GM04504 (cell line): ENCODE results near the gene UST.
A peak's percentile ranks its signal among the peaks of the same experiment; 100 is the strongest.
"Not testable (repeated sequence)": the region's sequence is repeated elsewhere in the genome, so short reads cannot be mapped to it uniquely, and the experiment has no call there.

Experiments used
- DNase-seq: peaks from one replicate; pipeline ENCODE4 v3.0.0-alpha.2; 2012; ENCODE audit warnings: low read depth

UST gene

GRCh38 chr6:148904896-148905870 lies 158.4 kb downstream of the UST start:
- no peak for DNase-seq

- no peak for DNase-seq
Measured at GRCh38 chr6:148905901-148906300, 159.1 kb downstream of the UST start.

- DNase-seq = no peak
Measured at GRCh38 chr6:148906386-148906785, 159.6 kb downstream of the UST start.

- no peak for DNase-seq
Measured at GRCh38 chr6:148907573-148907972, 160.7 kb downstream of the UST start.

- DNase-seq = no peak
Measured at GRCh38 chr6:148912252-148912651, 165.4 kb downstream of the UST start.

- no peak for DNase-seq
Measured at GRCh38 chr6:148915810-148916209, 169.0 kb downstream of the UST start.

GRCh38 chr6:148916485-148916884 lies 169.7 kb downstream of the UST start:
- DNase-seq = not testable (repeated sequence)

- DNase-seq = no peak
Measured at GRCh38 chr6:148924226-148925012, 177.6 kb downstream of the UST start.

GRCh38 chr6:148925701-148926100 lies 178.9 kb downstream of the UST start:
- no peak for DNase-seq

- no peak for DNase-seq
Measured at GRCh38 chr6:148926478-148926877, 179.6 kb downstream of the UST start.

GRCh38 chr6:148927586-148927985 lies 180.8 kb downstream of the UST start:
- no peak for DNase-seq

- DNase-seq = no peak
Measured at GRCh38 chr6:148928811-148929210, 182.0 kb downstream of the UST start.

GRCh38 chr6:148932208-148932607 lies 185.4 kb downstream of the UST start:
- no peak for DNase-seq

- no peak for DNase-seq
Measured at GRCh38 chr6:148932731-148933130, 185.9 kb downstream of the UST start.

- peak; percentile 46 for DNase-seq
Measured at GRCh38 chr6:148934539-148934938, 187.7 kb downstream of the UST start.

- no peak for DNase-seq
Measured at GRCh38 chr6:148934961-148935360, 188.1 kb downstream of the UST start.

GRCh38 chr6:148935705-148936435 lies 189.0 kb downstream of the UST start:
- DNase-seq = no peak

- no peak for DNase-seq
Measured at GRCh38 chr6:148943451-148943850, 196.6 kb downstream of the UST start.

GRCh38 chr6:148944608-148945007 lies 197.8 kb downstream of the UST start:
- DNase-seq = no peak

GRCh38 chr6:148945301-148946021 lies 198.6 kb downstream of the UST start:
- no peak for DNase-seq

GRCh38 chr6:148947621-148948444 lies 201.0 kb downstream of the UST start:
- DNase-seq = peak; percentile 63
